HCT116 (cell line): ENCODE measurements around the gene CFAP61. TPM values are rescaled to one million over a fixed set of nuclear protein-coding genes. Genes with fewer than 3 reads are reported as not detected.

ENCODE experiments used
- ATAC-seq: fragments of 200-7000 bp; cut with Tn5 transposase; 2 replicates; pipeline ENCODE4 v1.9.1; 2020; ENCODE audit warnings: mild to moderate bottlenecking, moderate library complexity
- BruUV-seq: library from RNA; stranded (reverse); fragments of 400-500 nt; replicated peaks from 2 replicates; lab custom pipeline; 2021; lab: Mats Ljungman, UMichigan
- CTCF ChIA-PET: fragments of 300-600 bp; sonication (Branson Sonifier 250); formaldehyde crosslinking; loops from one replicate; lab custom pipeline; 2021; ENCODE audit warnings: antibody characterized with exemption; lab: Charles Lee
- POLR2A ChIA-PET: fragments of 300-600, 350-600 bp; sonication (Branson Sonifier 250); formaldehyde crosslinking; loops from one replicate; lab custom pipeline; 2021; ENCODE audit warnings: antibody characterized with exemption; lab: Charles Lee
- RAD21 ChIA-PET, 2 experiments: fragments of 300-600 bp; sonication (Branson Sonifier 250); formaldehyde crosslinking; loops; one replicate each; lab custom pipeline; 2023; ENCODE audit warnings: low total read pairs in 2 of 2; ENCODE audit not compliant: uncharacterized antibody in 2 of 2, unreplicated experiment in 2 of 2, low non-redundant PET in 1 of 2; lab: Charles Lee
- DNase-seq: peaks from one replicate; pipeline ENCODE4 v3.0.0-alpha.2; 2010; ENCODE audit warnings: low read depth, low spot score
- H2AFZ ChIP-seq: fragments of 200-600 bp; shearing (Covaris generic), sonication (generic); 2 replicates; pipeline ENCODE4 v1.6.1; 2017; ENCODE audit warnings: low read depth, mixed run types, mixed read lengths, antibody characterized with exemption, low read length; ENCODE audit not compliant: poor library complexity, severe bottlenecking
- H3K27ac ChIP-seq: 2 replicates; pipeline ENCODE4 v1.5.1; 2012; ENCODE audit warnings: low read depth, low read length
- H3K27me3 ChIP-seq: fragments of 200-600 bp; sonication (generic); 2 replicates; pipeline ENCODE4 v1.6.1; 2016; ENCODE audit warnings: mixed run types, low read length, mixed read lengths; ENCODE audit not compliant: insufficient read depth
- H3K36me3 ChIP-seq, 2 experiments: fragments of 200-500 bp in 1 of 2; fragments of 200-600 bp in 1 of 2; sonication (Bioruptor generic) in 1 of 2; sonication (generic) in 1 of 2; 2 replicates each; pipeline versions ENCODE4 v1.5.1 to v1.6.1; 2014 to 2016; ENCODE audit warnings: low read length in 2 of 2, inconsistent platforms in 1 of 2, mixed read lengths in 1 of 2, mixed run types in 1 of 2; ENCODE audit not compliant: insufficient read depth in 2 of 2, control insufficient read depth in 1 of 2
- H3K4me1 ChIP-seq, 2 experiments: fragments of 200-600 bp in 1 of 2; sonication (generic) in 1 of 2; 2 replicates each; pipeline versions ENCODE4 v1.5.1 to v1.6.1; 2012 to 2017; ENCODE audit warnings: low read length in 2 of 2, inconsistent platforms in 1 of 2, mild to moderate bottlenecking in 1 of 2, mixed read lengths in 1 of 2, mixed run types in 1 of 2, moderate library complexity in 1 of 2; ENCODE audit not compliant: insufficient read depth in 2 of 2, control insufficient read depth in 1 of 2
- H3K4me2 ChIP-seq: fragments of 200-600 bp; sonication (generic); 2 replicates; pipeline ENCODE4 v1.6.1; 2017; ENCODE audit warnings: mixed run types, low read length, mixed read lengths
- H3K4me3 ChIP-seq, 2 experiments: fragments of 200-600 bp in 1 of 2; sonication (generic) in 1 of 2; replicated peaks in 1 of 2; 2 replicates each; pipeline ENCODE4 v1.5.1; 2011 to 2016; ENCODE audit warnings: low read length in 2 of 2, control low read depth in 1 of 2, low read depth in 1 of 2, mild to moderate bottlenecking in 1 of 2, mixed read lengths in 1 of 2, mixed run types in 1 of 2
- H3K79me2 ChIP-seq: fragments of 200-600 bp; sonication (generic); 2 replicates; pipeline ENCODE4 v1.6.1; 2017; ENCODE audit warnings: mild to moderate bottlenecking, mixed run types, low read length, moderate library complexity, mixed read lengths; ENCODE audit not compliant: insufficient read depth
- H3K9ac ChIP-seq: fragments of 200-600 bp; sonication (generic); 2 replicates; pipeline ENCODE4 v1.6.1; 2016; ENCODE audit warnings: low read length, mixed read lengths
- H3K9me2 ChIP-seq: fragments of 200-600 bp; sonication (generic), shearing (Covaris generic); 2 replicates; pipeline ENCODE4 v1.6.1; 2017; ENCODE audit warnings: mixed run types, mild to moderate bottlenecking, moderate library complexity; ENCODE audit not compliant: insufficient read depth
- H3K9me3 ChIP-seq, 2 experiments: fragments of 200-500 bp in 1 of 2; fragments of 200-600 bp in 1 of 2; sonication (Bioruptor generic) in 1 of 2; sonication (generic) in 1 of 2; 2 replicates each; pipeline ENCODE4 v1.6.1; 2014 to 2017; ENCODE audit warnings: low read length in 2 of 2, mixed read lengths in 2 of 2, inconsistent platforms in 1 of 2, low read depth in 1 of 2, mild to moderate bottlenecking in 1 of 2, mixed run types in 1 of 2, moderate library complexity in 1 of 2; ENCODE audit not compliant: control insufficient read depth in 1 of 2, insufficient read depth in 1 of 2
- H4K20me1 ChIP-seq: fragments of 200-600 bp; sonication (generic), shearing (Covaris generic); 2 replicates; pipeline ENCODE4 v1.6.1; 2017; ENCODE audit warnings: mixed run types, mild to moderate bottlenecking, moderate library complexity; ENCODE audit not compliant: insufficient read depth
- CBX3 ChIP-seq: IDR thresholded peaks from 2 replicates; pipeline ENCODE4 v1.6.1; 2012; ENCODE audit warnings: low read depth
- CEBPB ChIP-seq: IDR thresholded peaks from 2 replicates; pipeline ENCODE4 v1.6.1; 2012; ENCODE audit warnings: low read depth
- EGR1 ChIP-seq: IDR thresholded peaks from 2 replicates; pipeline ENCODE4 v1.6.1; 2012; ENCODE audit warnings: low read depth
- ELF1 ChIP-seq: IDR thresholded peaks from 2 replicates; pipeline ENCODE4 v1.6.1; 2012; ENCODE audit warnings: low read depth, borderline replicate concordance
- EZH2 ChIP-seq: fragments of 200-600 bp; sonication (generic); IDR thresholded peaks from 2 replicates; pipeline ENCODE4 v1.6.1; 2017; ENCODE audit warnings: antibody characterized with exemption, mixed run types
- EZH2phosphoT487 ChIP-seq: fragments of 200-600 bp; IDR thresholded peaks from 2 replicates; pipeline ENCODE4 v1.6.1; 2018; ENCODE audit warnings: antibody characterized with exemption, borderline replicate concordance
- FOSL1 ChIP-seq: IDR thresholded peaks from 2 replicates; pipeline ENCODE4 v1.6.1; 2012; ENCODE audit warnings: low read depth
- POLR2AphosphoS5 ChIP-seq: IDR thresholded peaks from 2 replicates; pipeline ENCODE4 v1.6.1; 2011; ENCODE audit warnings: mild to moderate bottlenecking, low read depth, low read length, moderate library complexity
- SRF ChIP-seq: IDR thresholded peaks from 2 replicates; pipeline ENCODE4 v1.6.1; 2012; ENCODE audit warnings: low read depth
- TCF7L2 ChIP-seq: IDR thresholded peaks from 2 replicates; pipeline ENCODE4 v1.7.0; 2011; ENCODE audit warnings: borderline replicate concordance, inconsistent platforms; ENCODE audit not compliant: insufficient read depth, insufficient read length; ENCODE audit errors: extremely low read depth
- ZNF274 ChIP-seq: fragments of 200-500 bp; sonication (Bioruptor generic); IDR thresholded peaks from 2 replicates; pipeline ENCODE4 v1.6.1; 2014; ENCODE audit warnings: mild to moderate bottlenecking, low read depth, low read length, inconsistent platforms
- intact Hi-C: fragments of 100-400 bp; cut with micrococcal nuclease; formaldehyde crosslinking; loops from 2 replicates; pipeline ENCODE4 v1.10.0; 2022
- total RNA-seq: library from RNA; stranded (reverse); gene quantifications from one replicate; pipeline ENCODE4 v1.2.1, GENCODE V29; 2021; ENCODE audit not compliant: unreplicated experiment
- TF ChIP-seq, protein P1 (sequence below), 3 experiments: fragments of 200-600 bp in 1 of 3; sonication (generic) in 1 of 3; IDR thresholded peaks in 2 of 3; conservative IDR thresholded peaks in 1 of 3; 2 replicates each; pipeline ENCODE4 v1.5.1; 2012 to 2017; ENCODE audit warnings: low read depth in 2 of 3, low read length in 2 of 3, antibody characterized with exemption in 1 of 3, borderline replicate concordance in 1 of 3, control low read depth in 1 of 3, mild to moderate bottlenecking in 1 of 3, mixed read lengths in 1 of 3, mixed run types in 1 of 3, moderate library complexity in 1 of 3; ENCODE audit not compliant: insufficient read depth in 1 of 3

CFAP61 gene
- total RNA-seq, 1 experiment from 2014 or later = 1.7 TPM

DNA sequence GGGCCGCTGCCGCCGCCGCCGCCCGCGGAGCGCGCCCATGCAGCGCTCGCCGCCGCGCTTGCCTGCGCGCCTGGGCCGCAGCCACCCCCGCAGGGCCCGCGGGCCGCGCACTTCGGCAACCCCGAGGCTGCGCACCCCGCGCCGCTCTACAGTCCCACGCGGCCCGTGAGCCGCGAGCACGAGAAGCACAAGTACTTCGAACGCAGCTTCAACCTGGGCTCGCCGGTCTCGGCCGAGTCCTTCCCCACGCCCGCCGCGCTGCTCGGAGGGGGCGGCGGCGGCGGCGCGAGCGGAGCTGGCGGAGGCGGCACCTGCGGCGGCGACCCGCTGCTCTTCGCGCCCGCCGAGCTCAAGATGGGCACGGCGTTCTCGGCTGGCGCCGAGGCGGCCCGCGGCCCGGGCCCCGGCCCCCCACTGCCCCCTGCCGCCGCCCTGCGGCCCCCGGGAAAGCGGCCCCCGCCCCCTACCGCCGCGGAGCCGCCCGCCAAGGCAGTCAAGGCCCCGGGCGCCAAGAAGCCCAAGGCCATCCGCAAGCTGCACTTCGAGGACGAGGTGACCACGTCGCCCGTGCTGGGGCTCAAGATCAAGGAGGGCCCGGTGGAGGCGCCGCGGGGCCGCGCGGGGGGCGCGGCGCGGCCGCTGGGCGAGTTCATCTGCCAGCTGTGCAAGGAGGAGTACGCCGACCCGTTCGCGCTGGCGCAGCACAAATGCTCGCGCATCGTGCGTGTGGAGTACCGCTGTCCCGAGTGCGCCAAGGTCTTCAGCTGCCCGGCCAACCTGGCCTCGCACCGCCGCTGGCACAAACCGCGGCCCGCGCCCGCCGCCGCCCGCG lies 316.3 kb downstream of the CFAP61 start:
- H3K9me2 ChIP-seq = no peaks in the 10 kb centered on the region
- no peak overlapping the region for H3K27ac ChIP-seq
- ChIA-PET CTCF (no interaction called here), POLR2A (no interaction called here), RAD21 (no interaction called here)
- no peaks in the 10 kb centered on the region for H4K20me1 ChIP-seq
- H3K4me3 ChIP-seq = no peak overlapping the region
- intact Hi-C loops = no loop called here
- H3K9ac ChIP-seq = no peak overlapping the region
- no peak for ATAC-seq
- no TSS peak for BruUV-seq
- H3K36me3 ChIP-seq = no peaks in the 10 kb centered on the region
- H3K79me2 ChIP-seq = no peaks in the 10 kb centered on the region
- DNase-seq = no peak
- H3K27me3 ChIP-seq = peaks cover 15% of the 10 kb centered on the region; the same call in 1 of the 2 replicates
- H3K4me2 ChIP-seq = no peak overlapping the region
- no peaks in the 10 kb centered on the region for H3K9me3 ChIP-seq
- no peak for TF ChIP-seq FOSL1
- no peak for TF ChIP-seq EZH2phosphoT487
- no peak for TF ChIP-seq ZNF274
- TF ChIP-seq CEBPB = no peak
- TF ChIP-seq EGR1 = no peak
- no peak for TF ChIP-seq TCF7L2
- TF ChIP-seq, protein P1, sequence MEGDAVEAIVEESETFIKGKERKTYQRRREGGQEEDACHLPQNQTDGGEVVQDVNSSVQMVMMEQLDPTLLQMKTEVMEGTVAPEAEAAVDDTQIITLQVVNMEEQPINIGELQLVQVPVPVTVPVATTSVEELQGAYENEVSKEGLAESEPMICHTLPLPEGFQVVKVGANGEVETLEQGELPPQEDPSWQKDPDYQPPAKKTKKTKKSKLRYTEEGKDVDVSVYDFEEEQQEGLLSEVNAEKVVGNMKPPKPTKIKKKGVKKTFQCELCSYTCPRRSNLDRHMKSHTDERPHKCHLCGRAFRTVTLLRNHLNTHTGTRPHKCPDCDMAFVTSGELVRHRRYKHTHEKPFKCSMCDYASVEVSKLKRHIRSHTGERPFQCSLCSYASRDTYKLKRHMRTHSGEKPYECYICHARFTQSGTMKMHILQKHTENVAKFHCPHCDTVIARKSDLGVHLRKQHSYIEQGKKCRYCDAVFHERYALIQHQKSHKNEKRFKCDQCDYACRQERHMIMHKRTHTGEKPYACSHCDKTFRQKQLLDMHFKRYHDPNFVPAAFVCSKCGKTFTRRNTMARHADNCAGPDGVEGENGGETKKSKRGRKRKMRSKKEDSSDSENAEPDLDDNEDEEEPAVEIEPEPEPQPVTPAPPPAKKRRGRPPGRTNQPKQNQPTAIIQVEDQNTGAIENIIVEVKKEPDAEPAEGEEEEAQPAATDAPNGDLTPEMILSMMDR (IDR thresholded peaks at IDR 0.05 in 2 of 3, conservative IDR thresholded peaks at IDR 0.05 in 1 of 3; ENCODE audit: borderline replicate concordance in 1 of 3, insufficient read depth in 1 of 3, low read depth in 2 of 3, low read length in 2 of 3) = no peak
- TF ChIP-seq EZH2 = no peak
- TF ChIP-seq ELF1 = no peak
- no peak for TF ChIP-seq SRF
- no peak for TF ChIP-seq POLR2AphosphoS5
- TF ChIP-seq CBX3 = no peak
- TF ChIP-seq, all 23 proteins: peak for 0
- no peaks in the 10 kb centered on the region for H3K4me1 ChIP-seq
- H2AFZ ChIP-seq = no peak overlapping the region
